ENCODE results near the gene ACAD8.
"Not testable (repeated sequence)": the region's sequence is repeated elsewhere in the genome, so short reads cannot be mapped to it uniquely, and the experiment has no call there.

ACAD8 gene

GRCh38 chr11:134283461-134284230, 30.3 kb downstream of the ACAD8 start:
- Histone ChIP-seq H3K9ac (ENCODE audit: low read length) (no peak overlapping the region), H3K9me3 (ENCODE audit: insufficient read depth, low read length) (no peaks in the 10 kb centered on the region), H3F3A (ENCODE audit: insufficient read depth) (no peaks in the 10 kb centered on the region), H3K27ac (ENCODE audit: low read depth, low read length) (no peak overlapping the region), H3K36me3 (ENCODE audit: low read length) (no peaks in the 10 kb centered on the region), H3K27me3 (ENCODE audit: low read length) (no peaks in the 10 kb centered on the region), H2AFZ (ENCODE audit: low read depth, low read length, severe bottlenecking) (no peak overlapping the region), H3K4me2 (ENCODE audit: low read depth, low read length, poor library complexity, severe bottlenecking) (no peak overlapping the region), H3K79me2 (ENCODE audit: insufficient read depth, low read length) (no peaks in the 10 kb centered on the region), H3K9me2 (replicated peaks; ENCODE audit: insufficient read depth, low read length) (no peaks in the 10 kb centered on the region), H4K20me1 (ENCODE audit: low read depth, low read length) (no peaks in the 10 kb centered on the region), H3K4me3 (ENCODE audit: insufficient read depth, low read length, poor library complexity, severe bottlenecking) (no peak overlapping the region)
- TF ChIP-seq EZH2phosphoT487 (conservative IDR thresholded peaks at IDR 0.05; ENCODE audit: low read length) (no peak), CTCF (IDR thresholded peaks at IDR 0.05; ENCODE audit: insufficient read depth, low read length, poor library complexity, severe bottlenecking) (no peak)

GRCh38 chr11:134284349-134284748, 31.0 kb downstream of the ACAD8 start:
- not testable (repeated sequence) for H3F3A ChIP-seq (ENCODE audit: insufficient read depth); H3K79me2 ChIP-seq (ENCODE audit: insufficient read depth, low read length); H3K36me3 ChIP-seq (ENCODE audit: low read length); H3K27ac ChIP-seq (ENCODE audit: low read depth, low read length); H3K27me3 ChIP-seq (ENCODE audit: low read length); H3K9ac ChIP-seq (ENCODE audit: low read length); H3K4me3 ChIP-seq (ENCODE audit: insufficient read depth, low read length, poor library complexity, severe bottlenecking); H3K9me3 ChIP-seq (ENCODE audit: insufficient read depth, low read length); H3K9me2 ChIP-seq (replicated peaks; ENCODE audit: insufficient read depth, low read length); H3K4me2 ChIP-seq (ENCODE audit: low read depth, low read length, poor library complexity, severe bottlenecking); H2AFZ ChIP-seq (ENCODE audit: low read depth, low read length, severe bottlenecking); H4K20me1 ChIP-seq (ENCODE audit: low read depth, low read length)

GRCh38 chr11:134287561-134287960, 34.2 kb downstream of the ACAD8 start:
- no peak overlapping the region for H3K4me3 ChIP-seq (ENCODE audit: insufficient read depth, low read length, poor library complexity, severe bottlenecking)
- no peak overlapping the region for H3K4me2 ChIP-seq (ENCODE audit: low read depth, low read length, poor library complexity, severe bottlenecking)
- H3K9me3 ChIP-seq (ENCODE audit: insufficient read depth, low read length), result no peaks in the 10 kb centered on the region
- H3K79me2 ChIP-seq (ENCODE audit: insufficient read depth, low read length), result no peaks in the 10 kb centered on the region
- H3K9me2 ChIP-seq (replicated peaks; ENCODE audit: insufficient read depth, low read length), result no peaks in the 10 kb centered on the region
- no peaks in the 10 kb centered on the region for H3F3A ChIP-seq (ENCODE audit: insufficient read depth)
- no peaks in the 10 kb centered on the region for H3K36me3 ChIP-seq (ENCODE audit: low read length)
- no peaks in the 10 kb centered on the region for H4K20me1 ChIP-seq (ENCODE audit: low read depth, low read length)
- no peak overlapping the region for H2AFZ ChIP-seq (ENCODE audit: low read depth, low read length, severe bottlenecking)
- no peak overlapping the region for H3K9ac ChIP-seq (ENCODE audit: low read length)
- H3K27ac ChIP-seq (ENCODE audit: low read depth, low read length), result no peak overlapping the region
- TF ChIP-seq EZH2phosphoT487 (conservative IDR thresholded peaks at IDR 0.05; ENCODE audit: low read length) (no peak), CTCF (IDR thresholded peaks at IDR 0.05; ENCODE audit: insufficient read depth, low read length, poor library complexity, severe bottlenecking) (no peak)
- H3K27me3 ChIP-seq (ENCODE audit: low read length), result no peaks in the 10 kb centered on the region

- Histone ChIP-seq H3K36me3 (ENCODE audit: low read length) (no peaks in the 10 kb centered on the region), H3K9me2 (replicated peaks; ENCODE audit: insufficient read depth, low read length) (no peaks in the 10 kb centered on the region), H3K9ac (ENCODE audit: low read length) (no peak overlapping the region), H3K79me2 (ENCODE audit: insufficient read depth, low read length) (no peaks in the 10 kb centered on the region), H3K4me3 (ENCODE audit: insufficient read depth, low read length, poor library complexity, severe bottlenecking) (no peak overlapping the region), H3F3A (ENCODE audit: insufficient read depth) (no peaks in the 10 kb centered on the region), H4K20me1 (ENCODE audit: low read depth, low read length) (no peaks in the 10 kb centered on the region), H3K27me3 (ENCODE audit: low read length) (no peaks in the 10 kb centered on the region), H3K4me2 (ENCODE audit: low read depth, low read length, poor library complexity, severe bottlenecking) (no peak overlapping the region), H2AFZ (ENCODE audit: low read depth, low read length, severe bottlenecking) (no peak overlapping the region), H3K27ac (ENCODE audit: low read depth, low read length) (no peak overlapping the region), H3K9me3 (ENCODE audit: insufficient read depth, low read length) (no peaks in the 10 kb centered on the region)
- TF ChIP-seq CTCF (IDR thresholded peaks at IDR 0.05; ENCODE audit: insufficient read depth, low read length, poor library complexity, severe bottlenecking) (no peak), EZH2phosphoT487 (conservative IDR thresholded peaks at IDR 0.05; ENCODE audit: low read length) (no peak)
These were observed 35.1 kb downstream of the ACAD8 start for GRCh38 chr11:134288486-134288885.
